ENCODE measurements around the gene CNIH3.

The CNIH3 gene

DNA sequence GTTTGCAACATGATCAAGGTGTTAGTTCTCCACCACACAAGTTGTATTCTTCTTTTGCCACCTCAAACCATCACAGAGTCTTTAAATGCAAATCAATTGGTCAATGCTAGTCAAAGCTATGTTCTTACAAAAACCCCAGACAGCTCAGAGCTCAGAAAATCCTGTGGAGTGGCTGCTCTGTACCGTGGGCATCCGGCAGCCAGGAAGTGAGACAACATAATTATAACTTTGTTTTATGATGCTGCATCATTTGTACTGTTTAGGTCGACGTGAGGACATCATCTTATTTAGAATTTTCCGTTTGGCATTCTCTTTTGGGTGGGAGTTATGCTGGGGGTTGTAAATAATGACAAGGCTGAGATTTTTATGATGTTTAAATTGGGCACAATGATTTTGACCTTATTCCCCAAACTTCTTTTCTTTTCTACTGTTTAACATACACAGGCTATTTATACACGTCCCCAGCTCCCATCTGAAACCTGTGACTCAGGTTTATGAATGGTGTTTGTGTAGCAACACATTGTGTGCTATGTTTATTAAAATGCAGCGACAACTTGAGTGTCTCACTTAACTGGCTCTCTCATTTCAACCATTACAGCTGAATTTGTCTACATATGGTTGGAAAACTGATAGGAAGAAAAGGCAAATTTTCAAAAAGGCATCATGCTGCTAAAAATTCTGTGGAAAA lies 124.0 kb downstream of the CNIH3 start:
- Histone ChIP-seq H2AFZ (ENCODE audit: low read depth, low read length) (no peak overlapping the region), H3K9me3 (ENCODE audit: low read length) (no peaks in the 10 kb centered on the region), H3K27me3 (ENCODE audit: insufficient read depth, low read length) (peaks cover 2% of the 10 kb centered on the region)

DNA sequence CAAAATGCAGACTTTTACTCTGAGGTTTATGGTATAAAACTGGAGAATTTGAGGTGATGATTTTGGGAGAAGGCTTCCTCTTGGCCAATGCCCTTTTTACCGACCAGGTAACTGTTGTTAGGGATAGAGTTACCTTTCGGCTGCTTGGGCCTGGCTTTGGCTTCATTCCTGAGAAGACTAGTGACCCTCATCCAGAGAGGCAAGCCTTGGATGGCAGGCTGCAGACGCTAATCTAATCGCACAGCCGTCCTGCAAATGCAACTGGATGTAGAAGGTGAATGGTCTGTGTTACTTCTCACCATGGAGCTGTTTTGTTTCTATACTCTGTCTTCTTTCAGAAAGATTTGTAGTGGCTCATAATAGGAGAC lies 124.6 kb downstream of the CNIH3 start:
- no peak overlapping the region for H3K4me3 ChIP-seq (ENCODE audit: low read length)
- H2AFZ ChIP-seq (ENCODE audit: low read depth, low read length), result no peak overlapping the region
- H3K4me1 ChIP-seq (ENCODE audit: insufficient read depth, low read length), result no peaks in the 10 kb centered on the region
- peaks cover 2% of the 10 kb centered on the region for H3K27me3 ChIP-seq (ENCODE audit: insufficient read depth, low read length)
- H3K9me3 ChIP-seq (ENCODE audit: low read length), result no peaks in the 10 kb centered on the region
- no peaks in the 10 kb centered on the region for H3K36me3 ChIP-seq (ENCODE audit: insufficient read depth, low read length)

More for the DNA sequence above, 124.0 kb downstream of the CNIH3 start:
- Histone ChIP-seq H3K4me3 (ENCODE audit: low read length) (no peak overlapping the region), H3K4me1 (ENCODE audit: insufficient read depth, low read length) (no peaks in the 10 kb centered on the region), H3K36me3 (ENCODE audit: insufficient read depth, low read length) (no peaks in the 10 kb centered on the region)

DNA sequence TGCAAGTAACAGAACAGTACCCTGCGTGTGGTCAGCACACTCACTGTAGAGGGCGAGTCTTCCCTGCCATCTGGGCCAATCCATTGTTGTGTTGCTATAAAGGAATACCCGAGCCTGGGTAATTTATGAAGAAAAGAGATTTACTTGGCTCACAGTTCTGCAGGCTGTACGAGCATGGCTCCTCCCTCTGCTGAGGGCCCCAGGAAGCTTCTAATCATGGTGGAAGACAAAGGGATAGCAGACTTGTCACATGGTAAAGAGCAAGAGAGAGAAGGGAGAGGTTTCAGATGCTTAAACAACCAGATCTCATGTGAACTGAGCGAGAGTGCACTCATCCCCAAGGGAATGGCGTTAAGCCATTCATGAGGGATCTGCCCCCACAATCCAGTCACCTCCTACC lies 126.2 kb downstream of the CNIH3 start:
- no peaks in the 10 kb centered on the region for H3K4me1 ChIP-seq (ENCODE audit: insufficient read depth, low read length)
- no peaks in the 10 kb centered on the region for H3K9me3 ChIP-seq (ENCODE audit: low read length)
- H3K36me3 ChIP-seq (ENCODE audit: insufficient read depth, low read length), result no peaks in the 10 kb centered on the region
- no peak overlapping the region for H2AFZ ChIP-seq (ENCODE audit: low read depth, low read length)
- peaks cover 2% of the 10 kb centered on the region for H3K27me3 ChIP-seq (ENCODE audit: insufficient read depth, low read length)
- no peak overlapping the region for H3K4me3 ChIP-seq (ENCODE audit: low read length)

DNA sequence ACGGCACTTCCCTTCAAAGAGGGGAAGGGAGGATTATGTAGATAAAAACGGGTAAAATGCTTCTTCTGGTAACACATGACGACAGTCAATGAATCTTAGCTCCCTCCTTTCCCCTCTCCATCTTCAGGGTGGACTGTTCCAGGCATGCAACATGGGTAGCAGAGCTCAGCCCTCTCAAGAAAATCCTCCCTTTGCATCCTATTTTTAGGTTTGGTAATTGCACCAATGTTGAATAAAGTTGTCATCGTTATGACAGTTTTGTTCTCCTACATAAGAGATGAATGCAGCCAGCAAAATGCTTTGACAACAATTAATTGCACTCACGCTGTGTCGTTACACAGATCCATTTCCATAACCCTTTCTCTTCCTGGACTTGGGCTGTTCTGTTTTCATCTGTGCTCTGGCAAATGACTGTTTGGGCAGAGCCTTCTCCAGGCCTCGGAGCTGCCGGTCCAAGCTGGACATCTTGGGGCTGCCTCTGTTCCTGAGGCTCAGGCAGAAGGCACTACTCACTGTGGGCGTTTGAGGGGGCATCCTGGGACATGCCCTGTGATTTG lies 127.6 kb downstream of the CNIH3 start:
- H3K27me3 ChIP-seq (ENCODE audit: insufficient read depth, low read length), result peaks cover 2% of the 10 kb centered on the region
- no peaks in the 10 kb centered on the region for H3K9me3 ChIP-seq (ENCODE audit: low read length)
- no peaks in the 10 kb centered on the region for H3K36me3 ChIP-seq (ENCODE audit: insufficient read depth, low read length)
- no peak overlapping the region for H3K4me3 ChIP-seq (ENCODE audit: low read length)
- no peak overlapping the region for H2AFZ ChIP-seq (ENCODE audit: low read depth, low read length)
- no peaks in the 10 kb centered on the region for H3K4me1 ChIP-seq (ENCODE audit: insufficient read depth, low read length)

DNA sequence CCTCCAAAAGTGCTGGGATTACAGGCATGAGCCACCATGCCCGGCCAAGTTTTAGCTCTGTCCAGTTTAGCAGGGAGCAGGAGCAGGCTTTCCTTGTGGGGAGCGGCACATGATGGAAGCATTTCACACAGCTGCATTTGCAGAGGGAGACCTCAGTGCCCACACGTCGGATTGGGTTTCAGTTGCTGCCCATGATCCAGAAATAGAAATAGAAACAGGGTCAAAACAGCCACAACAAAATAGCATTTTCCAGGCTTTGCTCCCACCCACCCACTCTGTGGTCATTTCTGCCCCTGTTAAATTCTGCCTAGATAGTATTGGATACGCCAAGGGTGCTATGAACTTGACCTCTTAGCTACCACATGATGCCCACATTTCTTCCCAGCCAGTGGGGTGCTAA lies 128.4 kb downstream of the CNIH3 start:
- H3K27me3 ChIP-seq (ENCODE audit: insufficient read depth, low read length), result peaks cover 2% of the 10 kb centered on the region
- H3K36me3 ChIP-seq (ENCODE audit: insufficient read depth, low read length), result no peaks in the 10 kb centered on the region
- H2AFZ ChIP-seq (ENCODE audit: low read depth, low read length), result no peak overlapping the region
- H3K9me3 ChIP-seq (ENCODE audit: low read length), result no peaks in the 10 kb centered on the region
- H3K4me1 ChIP-seq (ENCODE audit: insufficient read depth, low read length), result no peaks in the 10 kb centered on the region
- H3K4me3 ChIP-seq (ENCODE audit: low read length), result no peak overlapping the region

DNA sequence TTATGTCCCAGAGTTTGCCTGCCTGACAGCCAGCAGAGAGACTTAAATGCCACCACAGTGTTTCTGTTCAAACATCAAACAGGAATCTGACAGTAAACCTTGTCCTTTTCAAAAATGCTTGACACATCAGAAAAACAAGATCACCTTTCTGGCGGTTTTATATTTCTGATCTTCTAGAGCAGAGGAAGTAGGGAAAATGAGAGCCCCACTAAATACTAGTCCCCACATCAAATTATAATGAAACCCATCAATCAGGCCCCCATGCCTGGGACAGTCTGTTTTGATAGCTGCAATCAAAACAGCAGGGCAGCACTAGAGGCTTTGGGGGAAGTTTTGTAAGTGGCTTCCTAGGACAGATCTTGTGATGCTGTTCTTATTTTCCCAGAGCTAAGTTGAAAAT lies 129.3 kb downstream of the CNIH3 start:
- Histone ChIP-seq H3K9me3 (ENCODE audit: low read length) (no peaks in the 10 kb centered on the region), H3K36me3 (ENCODE audit: insufficient read depth, low read length) (no peaks in the 10 kb centered on the region), H3K4me3 (ENCODE audit: low read length) (no peak overlapping the region), H3K4me1 (ENCODE audit: insufficient read depth, low read length) (no peaks in the 10 kb centered on the region), H2AFZ (ENCODE audit: low read depth, low read length) (no peak overlapping the region), H3K27me3 (ENCODE audit: insufficient read depth, low read length) (peaks cover 2% of the 10 kb centered on the region)

DNA sequence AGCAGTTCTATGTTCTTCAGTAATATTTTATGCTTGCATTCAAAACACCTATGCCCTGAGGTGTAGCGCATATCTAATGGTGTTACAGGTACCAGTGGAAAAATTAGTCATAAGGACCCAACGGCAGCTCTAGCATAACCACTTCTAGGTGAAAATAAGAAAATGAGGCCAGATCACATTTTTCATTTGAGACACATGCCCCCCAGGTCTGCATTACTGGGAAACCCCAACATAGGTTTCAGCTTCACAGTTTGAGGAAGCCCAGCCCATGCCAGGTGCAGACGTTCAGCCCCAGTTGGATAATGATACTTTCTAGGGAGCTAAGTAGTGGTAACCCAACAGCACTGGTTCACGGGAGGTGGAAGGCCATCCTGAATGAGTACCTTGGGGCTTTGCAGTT lies 129.8 kb downstream of the CNIH3 start:
- H3K36me3 ChIP-seq (ENCODE audit: insufficient read depth, low read length), result no peaks in the 10 kb centered on the region
- no peaks in the 10 kb centered on the region for H3K9me3 ChIP-seq (ENCODE audit: low read length)
- peaks cover 2% of the 10 kb centered on the region for H3K27me3 ChIP-seq (ENCODE audit: insufficient read depth, low read length)
- H2AFZ ChIP-seq (ENCODE audit: low read depth, low read length), result no peak overlapping the region
- no peak overlapping the region for H3K4me3 ChIP-seq (ENCODE audit: low read length)
- no peaks in the 10 kb centered on the region for H3K4me1 ChIP-seq (ENCODE audit: insufficient read depth, low read length)

DNA sequence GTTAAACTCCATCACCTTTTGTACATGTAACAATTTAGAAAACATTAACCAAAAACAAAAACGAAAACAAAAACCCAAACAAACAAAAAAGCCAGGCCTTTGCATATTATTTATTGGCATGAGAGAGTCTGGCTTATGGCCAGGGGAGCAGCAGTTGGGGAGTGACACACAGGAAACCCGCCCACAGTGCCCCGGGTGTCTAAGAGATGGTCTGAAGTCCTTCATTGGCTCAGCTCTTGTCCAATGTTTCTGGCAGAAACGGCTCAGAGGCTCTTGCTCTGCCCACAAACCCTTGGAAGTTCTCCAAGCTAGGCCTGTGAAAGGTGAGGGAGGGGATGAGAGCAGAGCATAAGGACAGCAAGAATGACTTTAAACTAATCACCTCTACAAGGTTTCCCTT lies 131.5 kb downstream of the CNIH3 start:
- Histone ChIP-seq H3K4me3 (ENCODE audit: low read length) (no peak overlapping the region), H3K27me3 (ENCODE audit: insufficient read depth, low read length) (peaks cover 2% of the 10 kb centered on the region), H3K4me1 (ENCODE audit: insufficient read depth, low read length) (no peaks in the 10 kb centered on the region)

DNA sequence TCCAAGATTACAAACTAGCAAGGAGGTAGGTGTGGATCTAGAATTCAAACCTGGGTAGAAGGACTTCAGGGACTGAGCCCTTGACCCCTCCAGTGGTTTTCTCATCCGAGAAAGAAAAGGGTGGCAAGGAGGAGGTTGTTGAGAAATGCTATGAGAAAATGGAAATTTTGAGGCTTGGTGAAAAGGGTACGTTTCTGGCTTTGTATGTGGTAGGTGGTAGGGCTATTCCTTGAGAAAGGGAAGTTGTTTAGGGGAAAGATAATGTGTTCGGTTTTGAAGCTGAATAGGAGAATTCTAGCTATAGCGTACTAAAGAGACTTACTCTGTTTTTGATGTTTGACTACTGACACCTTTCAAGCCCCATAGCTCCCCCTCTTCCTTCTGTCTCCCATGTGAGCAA lies 133.8 kb downstream of the CNIH3 start:
- H3K4me1 ChIP-seq (ENCODE audit: insufficient read depth, low read length), result no peaks in the 10 kb centered on the region
- no peaks in the 10 kb centered on the region for H3K9me3 ChIP-seq (ENCODE audit: low read length)
- H3K27me3 ChIP-seq (ENCODE audit: insufficient read depth, low read length), result no peaks in the 10 kb centered on the region
- H2AFZ ChIP-seq (ENCODE audit: low read depth, low read length), result no peak overlapping the region
- H3K4me3 ChIP-seq (ENCODE audit: low read length), result no peak overlapping the region
- no peaks in the 10 kb centered on the region for H3K36me3 ChIP-seq (ENCODE audit: insufficient read depth, low read length)

More for the DNA sequence above, 131.5 kb downstream of the CNIH3 start:
- no peaks in the 10 kb centered on the region for H3K36me3 ChIP-seq (ENCODE audit: insufficient read depth, low read length)
- H2AFZ ChIP-seq (ENCODE audit: low read depth, low read length), result no peak overlapping the region
- H3K9me3 ChIP-seq (ENCODE audit: low read length), result no peaks in the 10 kb centered on the region

DNA sequence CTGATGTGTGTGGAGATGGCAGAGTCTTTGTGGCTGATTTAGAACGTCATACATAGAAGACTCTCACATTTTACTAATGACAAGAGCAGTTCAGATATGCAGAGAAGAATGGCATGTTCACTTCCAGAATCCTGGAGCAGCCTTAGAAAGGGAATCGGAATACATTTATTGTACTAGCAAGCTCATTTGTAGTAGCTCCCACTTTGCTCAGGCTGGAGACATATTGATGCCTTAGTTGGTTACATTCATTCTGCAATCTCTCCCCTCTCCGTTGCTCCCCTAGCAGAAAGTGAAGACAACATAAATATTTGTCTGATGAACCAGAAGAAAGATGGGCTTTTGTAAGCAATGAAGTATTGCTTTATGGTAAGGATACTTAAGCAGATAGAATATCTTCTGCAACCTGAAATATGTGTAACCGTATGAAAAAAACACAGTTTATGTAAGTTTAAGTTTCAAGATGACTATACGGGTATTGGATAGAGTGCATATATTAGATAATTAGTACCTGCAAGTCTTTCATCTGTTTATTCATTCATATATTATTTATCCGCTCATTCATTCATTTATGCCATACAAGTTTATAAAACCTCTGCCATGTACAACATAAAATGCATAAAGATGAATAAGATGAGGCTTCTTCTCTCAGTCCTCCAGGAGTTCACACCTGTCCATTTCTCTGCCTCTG lies 135.7 kb downstream of the CNIH3 start:
- H3K4me1 ChIP-seq (ENCODE audit: insufficient read depth, low read length), result no peaks in the 10 kb centered on the region

DNA sequence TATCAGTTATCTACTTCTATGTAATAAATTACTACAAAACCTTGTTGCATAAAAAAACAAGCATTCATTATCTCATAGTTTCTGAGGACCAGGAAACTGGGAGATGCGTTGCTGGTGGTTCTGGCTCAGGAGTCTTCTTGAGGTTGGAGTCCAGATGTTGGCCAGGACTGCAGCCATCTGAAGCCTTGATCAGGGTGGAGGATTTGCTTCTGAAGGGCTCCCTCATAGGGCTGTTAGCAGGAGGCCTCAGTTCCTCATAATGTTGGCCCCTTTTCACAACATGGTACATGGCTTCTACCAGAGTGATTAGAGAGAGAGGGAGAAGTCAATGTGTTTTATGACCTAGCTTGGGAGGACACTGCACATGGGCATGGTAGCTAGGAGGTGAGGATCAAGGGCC lies 137.4 kb downstream of the CNIH3 start:
- H3K27me3 ChIP-seq (ENCODE audit: insufficient read depth, low read length), result no peaks in the 10 kb centered on the region
- no peaks in the 10 kb centered on the region for H3K4me1 ChIP-seq (ENCODE audit: insufficient read depth, low read length)

More for the DNA sequence above, 135.7 kb downstream of the CNIH3 start:
- Histone ChIP-seq H3K27me3 (ENCODE audit: insufficient read depth, low read length) (no peaks in the 10 kb centered on the region), H3K36me3 (ENCODE audit: insufficient read depth, low read length) (no peaks in the 10 kb centered on the region), H3K9me3 (ENCODE audit: low read length) (no peaks in the 10 kb centered on the region), H2AFZ (ENCODE audit: low read depth, low read length) (no peak overlapping the region), H3K4me3 (ENCODE audit: low read length) (no peak overlapping the region)

DNA sequence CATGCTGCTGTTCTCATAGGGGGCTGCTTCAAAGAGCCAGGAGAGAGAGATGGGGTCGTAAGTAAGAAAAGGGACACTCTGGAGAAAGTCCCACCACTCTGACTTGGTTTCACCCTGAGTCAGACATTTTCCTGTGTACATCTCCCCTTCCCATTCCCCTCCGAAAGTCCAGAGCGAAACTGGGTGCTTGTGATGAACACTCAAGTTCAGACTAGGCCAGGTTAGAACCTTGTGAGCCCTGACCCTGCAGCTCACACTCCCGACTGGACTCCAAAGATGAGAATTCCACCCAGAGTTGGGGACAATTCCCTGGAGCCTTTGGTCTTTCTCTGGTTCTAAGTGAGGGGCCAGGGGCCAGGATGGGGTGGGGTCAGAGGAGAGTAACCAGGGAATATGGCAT lies 139.5 kb downstream of the CNIH3 start:
- Histone ChIP-seq H3K4me1 (ENCODE audit: insufficient read depth, low read length) (no peaks in the 10 kb centered on the region), H3K27me3 (ENCODE audit: insufficient read depth, low read length) (no peaks in the 10 kb centered on the region), H3K9me3 (ENCODE audit: low read length) (no peaks in the 10 kb centered on the region), H3K4me3 (ENCODE audit: low read length) (no peak overlapping the region), H2AFZ (ENCODE audit: low read depth, low read length) (no peak overlapping the region), H3K36me3 (ENCODE audit: insufficient read depth, low read length) (no peaks in the 10 kb centered on the region)

More for the DNA sequence above, 137.4 kb downstream of the CNIH3 start:
- Histone ChIP-seq H3K36me3 (ENCODE audit: insufficient read depth, low read length) (no peaks in the 10 kb centered on the region), H3K4me3 (ENCODE audit: low read length) (no peak overlapping the region), H3K9me3 (ENCODE audit: low read length) (no peaks in the 10 kb centered on the region), H2AFZ (ENCODE audit: low read depth, low read length) (no peak overlapping the region)

DNA sequence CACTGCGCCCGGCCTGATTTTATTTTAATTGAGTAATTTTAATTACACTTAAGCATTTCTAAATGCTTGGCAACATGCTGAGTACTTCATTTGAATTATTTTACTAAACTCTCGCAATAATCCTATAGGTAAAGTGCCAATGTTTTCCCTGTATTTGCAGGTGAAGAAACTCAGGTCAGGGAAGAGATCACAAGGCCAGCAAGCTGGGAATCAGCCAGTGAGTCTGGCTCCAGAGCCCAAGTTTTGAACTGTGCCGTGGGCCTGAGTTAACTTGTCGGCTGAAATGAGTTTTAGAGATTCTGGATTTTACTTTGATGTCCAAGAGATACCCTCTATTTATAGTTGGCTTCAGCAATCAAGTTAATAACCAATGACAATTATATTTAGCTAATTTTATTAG lies 141.4 kb downstream of the CNIH3 start:
- no peaks in the 10 kb centered on the region for H3K9me3 ChIP-seq (ENCODE audit: low read length)
- H3K27me3 ChIP-seq (ENCODE audit: insufficient read depth, low read length), result no peaks in the 10 kb centered on the region
- H3K36me3 ChIP-seq (ENCODE audit: insufficient read depth, low read length), result no peaks in the 10 kb centered on the region
- H3K4me3 ChIP-seq (ENCODE audit: low read length), result no peak overlapping the region
- no peaks in the 10 kb centered on the region for H3K4me1 ChIP-seq (ENCODE audit: insufficient read depth, low read length)
- no peak overlapping the region for H2AFZ ChIP-seq (ENCODE audit: low read depth, low read length)
